H9 (cell line): Measurements from ENCODE around the gene MAP1B. TPM values are rescaled to one million over a fixed set of nuclear protein-coding genes. Genes with fewer than 3 reads are reported as not detected.
"Not testable (repeated sequence)": the region's sequence is repeated elsewhere in the genome, so short reads cannot be mapped to it uniquely, and the experiment has no call there.

Experiments used
- DNase-seq: peaks from one replicate; pipeline ENCODE4 v3.0.0-alpha.2; 2017
- H2AFZ ChIP-seq: one replicate; pipeline ENCODE4 v1.6.1; 2013; ENCODE audit warnings: mild to moderate bottlenecking, low read length, control low read depth, moderate library complexity
- H2AK5ac ChIP-seq: 2 replicates; pipeline ENCODE4 v1.6.1; 2013; ENCODE audit warnings: low read length, control low read depth, mixed read lengths; ENCODE audit not compliant: insufficient read length
- H2BK120ac ChIP-seq: one replicate; pipeline ENCODE4 v1.6.1; 2013; ENCODE audit warnings: low read depth, mild to moderate bottlenecking, low read length, control low read depth, inconsistent platforms; ENCODE audit not compliant: poor library complexity, severe bottlenecking
- H2BK12ac ChIP-seq: 2 replicates; pipeline ENCODE4 v1.6.1; 2013; ENCODE audit warnings: low read length, control low read depth, mixed read lengths, low read depth; ENCODE audit not compliant: insufficient read length
- H2BK15ac ChIP-seq: 2 replicates; pipeline ENCODE4 v1.6.1; 2013; ENCODE audit warnings: low read depth, low read length, control low read depth
- H2BK20ac ChIP-seq: one replicate; pipeline ENCODE4 v1.6.1; 2013; ENCODE audit warnings: low read depth, mild to moderate bottlenecking, low read length, control low read depth, inconsistent platforms; ENCODE audit not compliant: poor library complexity, severe bottlenecking
- H2BK5ac ChIP-seq: 2 replicates; pipeline ENCODE4 v1.6.1; 2013; ENCODE audit warnings: low read length, control low read depth, mixed read lengths; ENCODE audit not compliant: insufficient read length
- H3K14ac ChIP-seq: 2 replicates; pipeline ENCODE4 v1.6.1; 2013; ENCODE audit warnings: low read length, control low read depth; ENCODE audit not compliant: insufficient read depth
- H3K18ac ChIP-seq: 2 replicates; pipeline ENCODE4 v1.6.1; 2013; ENCODE audit warnings: low read depth, mild to moderate bottlenecking, mixed read lengths, low read length, control low read depth; ENCODE audit not compliant: insufficient read length
- H3K23ac ChIP-seq: 2 replicates; pipeline ENCODE4 v1.6.1; 2013; ENCODE audit warnings: low read length, control low read depth, mixed read lengths, low read depth; ENCODE audit not compliant: insufficient read length
- H3K23me2 ChIP-seq: 2 replicates; pipeline ENCODE4 v1.6.1; 2013; ENCODE audit warnings: low read depth, mild to moderate bottlenecking, mixed read lengths, low read length, control low read depth; ENCODE audit not compliant: insufficient read length, poor library complexity, severe bottlenecking
- H3K27ac ChIP-seq: 2 replicates; pipeline ENCODE4 v1.5.1; 2013; ENCODE audit warnings: low read length, control low read depth, mixed read lengths, low read depth; ENCODE audit not compliant: insufficient read length
- H3K27me3 ChIP-seq: 2 replicates; pipeline ENCODE4 v1.6.1; 2013; ENCODE audit warnings: low read length, control low read depth, inconsistent platforms; ENCODE audit not compliant: insufficient read depth
- H3K4ac ChIP-seq: 2 replicates; pipeline ENCODE4 v1.6.1; 2013; ENCODE audit warnings: low read depth, mild to moderate bottlenecking, control low read depth, inconsistent platforms, low read length, moderate library complexity
- H3K4me1 ChIP-seq: 2 replicates; pipeline ENCODE4 v1.6.1; 2013; ENCODE audit warnings: low read length, control low read depth, inconsistent platforms; ENCODE audit not compliant: insufficient read depth
- H3K4me2 ChIP-seq: 2 replicates; pipeline ENCODE4 v1.6.1; 2013; ENCODE audit warnings: low read length, control low read depth, mixed read lengths; ENCODE audit not compliant: insufficient read length, insufficient read depth
- H3K56ac ChIP-seq: 2 replicates; pipeline ENCODE4 v1.6.1; 2013; ENCODE audit warnings: low read depth, mild to moderate bottlenecking, mixed read lengths, low read length, control low read depth; ENCODE audit not compliant: insufficient read length
- H3K79me1 ChIP-seq: 2 replicates; pipeline ENCODE4 v1.6.1; 2013; ENCODE audit warnings: low read depth, mild to moderate bottlenecking, moderate library complexity, low read length, control low read depth, inconsistent platforms; ENCODE audit not compliant: insufficient read depth, poor library complexity, severe bottlenecking
- H3K79me2 ChIP-seq: 2 replicates; pipeline ENCODE4 v1.6.1; 2013; ENCODE audit warnings: low read length, control low read depth, inconsistent platforms; ENCODE audit not compliant: insufficient read depth
- H3K9ac ChIP-seq: 2 replicates; pipeline ENCODE4 v1.6.1; 2013; ENCODE audit warnings: low read length, control low read depth, mixed read lengths; ENCODE audit not compliant: insufficient read length; ENCODE audit errors: extremely low read depth
- H3K9me3 ChIP-seq: one replicate; pipeline ENCODE4 v1.6.1; 2013; ENCODE audit warnings: low read depth, low read length, inconsistent platforms; ENCODE audit not compliant: control insufficient read depth
- H3T11ph ChIP-seq: one replicate; pipeline ENCODE4 v1.6.1; 2013; ENCODE audit warnings: mild to moderate bottlenecking, low read length, control low read depth, inconsistent platforms
- H4K20me1 ChIP-seq: one replicate; pipeline ENCODE4 v1.6.1; 2013; ENCODE audit not compliant: control insufficient read depth, insufficient read length, insufficient read depth
- H4K5ac ChIP-seq: 2 replicates; pipeline ENCODE4 v1.6.1; 2013; ENCODE audit warnings: low read depth, mild to moderate bottlenecking, mixed read lengths, low read length, control low read depth; ENCODE audit not compliant: insufficient read length
- H4K8ac ChIP-seq: replicated peaks from 2 replicates; pipeline ENCODE4 v1.6.1; 2013; ENCODE audit warnings: low read length, control low read depth, mixed read lengths, low read depth; ENCODE audit not compliant: insufficient read length
- H4K91ac ChIP-seq: 2 replicates; pipeline ENCODE4 v1.6.1; 2013; ENCODE audit warnings: low read depth, mild to moderate bottlenecking, moderate library complexity, mixed read lengths, low read length, control low read depth; ENCODE audit not compliant: insufficient read length
- H3K27ac Mint-ChIP-seq, 3 experiments: 2 replicates in 2 of 3; 3 replicates in 1 of 3; pipeline ENCODE4 v1.8.0; 2020 to 2021; ENCODE audit warnings: mixed read lengths in 3 of 3, mild to moderate bottlenecking in 1 of 3, moderate library complexity in 1 of 3
- H3K27me3 Mint-ChIP-seq: 2 replicates; pipeline ENCODE4 v1.8.0; 2021; ENCODE audit warnings: low read depth, mild to moderate bottlenecking, moderate library complexity, mixed read lengths
- H3K36me3 Mint-ChIP-seq, 3 experiments: 2 replicates in 2 of 3; 3 replicates in 1 of 3; pipeline ENCODE4 v1.8.0; 2020 to 2021; ENCODE audit warnings: low read depth in 3 of 3, mixed read lengths in 3 of 3; ENCODE audit not compliant: insufficient read depth in 1 of 3
- H3K4me1 Mint-ChIP-seq, 2 experiments: 2 replicates each; pipeline ENCODE4 v1.8.0; 2020; ENCODE audit warnings: mixed read lengths in 2 of 2
- H3K4me3 Mint-ChIP-seq, 2 experiments: 2 replicates in 1 of 2; 3 replicates in 1 of 2; pipeline ENCODE4 v1.8.0; 2020 to 2021; ENCODE audit warnings: mild to moderate bottlenecking in 2 of 2, mixed read lengths in 2 of 2, moderate library complexity in 1 of 2
- H3K9me3 Mint-ChIP-seq, 2 experiments: 2 replicates in 1 of 2; 3 replicates in 1 of 2; pipeline ENCODE4 v1.8.0; 2020; ENCODE audit warnings: mild to moderate bottlenecking in 2 of 2, mixed read lengths in 2 of 2, moderate library complexity in 1 of 2
- CTCF ChIP-seq: fragments of 200-600 bp; sonication (generic); conservative IDR thresholded peaks from 3 replicates; pipeline ENCODE4 v1.8.0; 2021; ENCODE audit warnings: antibody characterized with exemption, mild to moderate bottlenecking
- WGBS: extraction: QIAGEN DNeasy Blood & Tissue Kit; methylation state at CpG from one replicate; pipeline ENCODE4 v1.1.7; 2013; ENCODE audit warnings: missing lambda C conversion rate, low lambda C conversion rate, mixed read lengths; ENCODE audit not compliant: insufficient read length; ENCODE audit errors: extremely low coverage; 5-methylcytosine and 5-hydroxymethylcytosine counted together
- total RNA-seq: library from RNA; stranded (reverse); gene quantifications from 2 replicates; pipeline ENCODE4 v1.2.1, GENCODE V29; 2021

Gene MAP1B
- total RNA-seq, 1 experiment from 2014 or later, result 67.5 TPM

GRCh38 chr5:72170101-72170500 is 62.8 kb downstream of the MAP1B start:
- WGBS, result no CpG with 5 or more reads among the region's 2 CpGs
- Histone ChIP-seq H3T11ph (no peak overlapping the region), H2BK120ac (no peak overlapping the region), H3K79me1 (no peaks in the 10 kb centered on the region), H3K56ac (no peak overlapping the region), H4K20me1 (no peaks in the 10 kb centered on the region), H3K23me2 (no peaks in the 10 kb centered on the region), H3K23ac (no peak overlapping the region), H4K8ac (no peak overlapping the region), H4K5ac (no peak overlapping the region), H3K27ac (no peak overlapping the region), H2BK12ac (no peak overlapping the region), H3K9me3 (no peaks in the 10 kb centered on the region), H2BK20ac (no peak overlapping the region), H3K4me2 (no peak overlapping the region), H3K18ac (no peak overlapping the region), H3K4me1 (peaks cover 14% of the 10 kb centered on the region; the same call in 1 of the 2 replicates), H4K91ac (no peak overlapping the region), H2AK5ac (no peak overlapping the region), H3K79me2 (no peaks in the 10 kb centered on the region), H2BK15ac (no peak overlapping the region), H3K14ac (no peak overlapping the region), H3K27me3 (no peaks in the 10 kb centered on the region), H3K4ac (no peak overlapping the region), H2AFZ (no peak overlapping the region), H2BK5ac (no peak overlapping the region), H3K9ac (no peak overlapping the region)
- H3K4me1 Mint-ChIP-seq, result peaks cover 51% of the 10 kb centered on the region in 2 experiments
- no peaks in the 10 kb centered on the region for H3K9me3 Mint-ChIP-seq
- H3K27me3 Mint-ChIP-seq, result no peaks in the 10 kb centered on the region
- no peak for TF ChIP-seq CTCF
- DNase-seq, result no peak
- H3K27ac Mint-ChIP-seq, result no peak overlapping the region; a peak in 2 of 7 replicates
- H3K36me3 Mint-ChIP-seq, result no peaks in the 10 kb centered on the region; a peak in 1 of 7 replicates
- H3K4me3 Mint-ChIP-seq, result no peak overlapping the region

- not testable (repeated sequence) for H2BK15ac ChIP-seq, H4K91ac ChIP-seq, H3K4ac ChIP-seq, H3K18ac ChIP-seq, H3K9me3 Mint-ChIP-seq, H3K79me2 ChIP-seq, H3T11ph ChIP-seq, H3K23me2 ChIP-seq, DNase-seq, H3K4me3 Mint-ChIP-seq, H3K9me3 ChIP-seq, H3K27me3 Mint-ChIP-seq, H3K27ac Mint-ChIP-seq, H2BK20ac ChIP-seq, H3K4me2 ChIP-seq, H3K79me1 ChIP-seq, H2BK5ac ChIP-seq, H3K9ac ChIP-seq, H2AK5ac ChIP-seq, H4K8ac ChIP-seq, H3K27me3 ChIP-seq, H2AFZ ChIP-seq, H3K27ac ChIP-seq, H3K56ac ChIP-seq, H2BK12ac ChIP-seq, H3K36me3 Mint-ChIP-seq, H4K5ac ChIP-seq, H4K20me1 ChIP-seq, H3K23ac ChIP-seq, H2BK120ac ChIP-seq, H3K14ac ChIP-seq
- peaks cover 40 to 43% of the 10 kb centered on the region in 2 experiments for H3K4me1 Mint-ChIP-seq
- peaks cover 12% of the 10 kb centered on the region; the same call in 1 of the 2 replicates for H3K4me1 ChIP-seq
- WGBS, result no CpG with 5 or more reads among the region's 3 CpGs
Observed at GRCh38 chr5:72171181-72171580, 63.9 kb downstream of the MAP1B start.
